ENCODE measurements around the gene CAV3. TPM values are rescaled to one million over a fixed set of nuclear protein-coding genes. Genes with fewer than 3 reads are reported as not detected.
"Not testable (repeated sequence)": the region's sequence is repeated elsewhere in the genome, so short reads cannot be mapped to it uniquely, and the experiment has no call there.

The CAV3 gene
- total RNA-seq: not detected

GRCh38 chr3:8733332-8734094, at the start of gene CAV3:
Gene CAV3 (plus strand): TSS chr3:8733802. CDS start chr3:8733877, 75 bp downstream.
- Histone ChIP-seq H3K9me3 (no peaks in the 10 kb centered on the region), H3K36me3 (no peaks in the 10 kb centered on the region), H3K4me3 (no peak within 1 kb of the TSS), H3K27me3 (no peaks in the 10 kb centered on the region), H3K27ac (no peak within 1 kb of the TSS), H3K4me1 (no peaks in the 10 kb centered on the region)
- in situ Hi-C loops (cut with MboI; ENCODE audit: low pct_ligation_motif_present in 1 of 4, low pct_unique_long_range_greater_than_20kb in 1 of 4, low sequenced_read_pairs in 3 of 4): no loop called here
- WGBS, 2 donors (ENCODE audit: low coverage in 1 of 2): 80% methylated on average over 5 to 22 of the region's 23 CpGs
- no peak for DNase-seq
- intact Hi-C loops (cut with DNase I; ENCODE audit: low total_unique reads): no loop called here
- TF ChIP-seq EP300 (IDR thresholded peaks at IDR 0.05; ENCODE audit: low read depth) (no peak), CTCF (IDR thresholded peaks at IDR 0.05) (no peak), POLR2A (IDR thresholded peaks at IDR 0.05) (no peak), POLR2AphosphoS5 (IDR thresholded peaks at IDR 0.05) (no peak)

- in situ Hi-C loops (cut with MboI; ENCODE audit: low pct_ligation_motif_present in 1 of 4, low pct_unique_long_range_greater_than_20kb in 1 of 4, low sequenced_read_pairs in 3 of 4): not testable (repeated sequence)
- WGBS, 2 donors (ENCODE audit: low coverage in 1 of 2): 71% methylated on average over 6 of the region's 6 CpGs; no CpG with 5 or more reads in 1 of the 2 donors
Observed at GRCh38 chr3:8684992-8685391, 48.6 kb upstream of the CAV3 start.

GRCh38 chr3:8691295-8691694, 42.3 kb upstream of the CAV3 start:
- in situ Hi-C loops (cut with MboI; ENCODE audit: low pct_ligation_motif_present in 1 of 4, low pct_unique_long_range_greater_than_20kb in 1 of 4, low sequenced_read_pairs in 3 of 4); H3K36me3 ChIP-seq; H3K4me1 ChIP-seq; H3K9me3 ChIP-seq; H3K27ac ChIP-seq; intact Hi-C loops (cut with DNase I; ENCODE audit: low total_unique reads); H3K4me3 ChIP-seq; H3K27me3 ChIP-seq; DNase-seq: not testable (repeated sequence)
- WGBS, 2 donors (ENCODE audit: low coverage in 1 of 2): 88% methylated on average over 9 of the region's 9 CpGs; no CpG with 5 or more reads in 1 of the 2 donors

More at GRCh38 chr3:8684992-8685391, 48.6 kb upstream of the CAV3 start:
- H3K4me3 ChIP-seq; intact Hi-C loops (cut with DNase I; ENCODE audit: low total_unique reads); DNase-seq; H3K27ac ChIP-seq; H3K27me3 ChIP-seq; H3K4me1 ChIP-seq; H3K9me3 ChIP-seq; H3K36me3 ChIP-seq: not testable (repeated sequence)

GRCh38 chr3:8702560-8702959, 31.0 kb upstream of the CAV3 start:
- TF ChIP-seq EP300 (IDR thresholded peaks at IDR 0.05; ENCODE audit: low read depth) (no peak), CTCF (IDR thresholded peaks at IDR 0.05) (peak in 1 of 5 experiments; percentile 11), POLR2AphosphoS5 (IDR thresholded peaks at IDR 0.05) (no peak), POLR2A (IDR thresholded peaks at IDR 0.05) (no peak)
- no peaks in the 10 kb centered on the region for H3K36me3 ChIP-seq
- no peak overlapping the region for H3K4me3 ChIP-seq
- no peaks in the 10 kb centered on the region for H3K4me1 ChIP-seq
- intact Hi-C loops (cut with DNase I; ENCODE audit: low total_unique reads): no loop called here
- H3K27ac ChIP-seq: no peak overlapping the region
- H3K9me3 ChIP-seq: no peaks in the 10 kb centered on the region
- in situ Hi-C loops (cut with MboI; ENCODE audit: low pct_ligation_motif_present in 1 of 4, low pct_unique_long_range_greater_than_20kb in 1 of 4, low sequenced_read_pairs in 3 of 4): no loop called here
- 35 to 43% methylated on average over 3 of the region's 3 CpGs for WGBS, 2 donors (ENCODE audit: low coverage in 1 of 2)
- DNase-seq: no peak
- no peaks in the 10 kb centered on the region for H3K27me3 ChIP-seq

GRCh38 chr3:8705575-8705974, 28.0 kb upstream of the CAV3 start:
- TF ChIP-seq POLR2AphosphoS5 (IDR thresholded peaks at IDR 0.05) (no peak), EP300 (IDR thresholded peaks at IDR 0.05; ENCODE audit: low read depth) (no peak), POLR2A (IDR thresholded peaks at IDR 0.05) (no peak), CTCF (IDR thresholded peaks at IDR 0.05) (no peak)
- Histone ChIP-seq H3K4me1 (no peaks in the 10 kb centered on the region), H3K27me3 (no peaks in the 10 kb centered on the region), H3K9me3 (no peaks in the 10 kb centered on the region), H3K27ac (no peak overlapping the region), H3K4me3 (no peak overlapping the region), H3K36me3 (no peaks in the 10 kb centered on the region)
- DNase-seq: no peak
- intact Hi-C loops (cut with DNase I; ENCODE audit: low total_unique reads) (loop anchor here (5.0 kb wide), 1 partner anchor 1143 kb away; no protein-coding TSS in a partner anchor), in situ Hi-C loops (cut with MboI; ENCODE audit: low pct_ligation_motif_present in 1 of 4, low pct_unique_long_range_greater_than_20kb in 1 of 4, low sequenced_read_pairs in 3 of 4) (no loop called here)
- WGBS, 2 donors (ENCODE audit: low coverage in 1 of 2): 60% methylated on average over 3 of the region's 3 CpGs; no CpG with 5 or more reads in 1 of the 2 donors

Measured in transverse colon (tissue), 4 donors.